Pons (tissue), 1 donor: ENCODE measurements around the gene PXYLP1.

Source experiments
- DNase-seq: peaks from one replicate; pipeline ENCODE4 v3.0.0-alpha.2; 2016; ENCODE audit warnings: low spot score

Gene PXYLP1

GRCh38 chr3:141273700-141274410, 42.2 kb downstream of the PXYLP1 start:
- DNase-seq, result no peak

- DNase-seq, result no peak
Measured at GRCh38 chr3:141274411-141275031, 42.9 kb downstream of the PXYLP1 start.

GRCh38 chr3:141275032-141275422, 43.4 kb downstream of the PXYLP1 start:
- DNase-seq, result no peak

DNA sequence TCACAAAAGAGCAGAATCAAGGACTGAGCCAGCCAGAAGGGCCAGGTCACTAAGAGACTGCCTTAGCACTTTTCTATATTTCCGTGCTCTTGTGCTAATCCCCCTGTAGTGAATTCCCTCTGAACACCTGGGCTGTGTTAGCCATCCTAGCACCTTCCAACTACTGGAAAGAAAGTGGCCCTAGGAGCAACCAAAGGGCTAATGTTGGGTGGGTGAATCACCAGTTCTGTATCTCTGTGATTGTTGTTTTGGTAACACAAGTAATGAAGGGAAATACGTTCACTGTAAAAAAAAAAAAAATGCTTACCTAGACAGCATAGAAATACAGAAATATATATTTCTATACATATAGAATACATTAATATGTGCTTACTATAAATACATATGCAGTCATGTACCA, 43.9 kb downstream of the PXYLP1 start:
- DNase-seq, result no peak

GRCh38 chr3:141275973-141276372, 44.3 kb downstream of the PXYLP1 start:
- no peak for DNase-seq

DNA sequence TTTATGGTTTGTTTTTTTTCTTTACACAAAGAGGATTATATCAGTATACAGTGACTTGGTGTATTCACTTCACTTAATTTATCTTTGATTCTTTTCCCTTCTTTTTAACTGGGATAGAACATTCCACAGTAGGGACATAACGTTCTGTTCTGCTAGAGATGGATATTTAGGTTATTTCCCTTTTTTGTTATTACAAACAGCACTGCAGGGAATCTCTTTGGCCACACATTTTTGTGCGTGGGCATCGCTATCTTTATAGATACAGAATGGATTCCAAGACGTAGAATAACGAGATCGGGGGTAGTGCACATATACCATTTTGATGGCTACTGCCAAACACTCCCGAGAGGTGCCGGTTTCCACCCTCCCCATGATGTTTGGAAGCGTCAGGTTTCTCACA, 44.8 kb downstream of the PXYLP1 start:
- DNase-seq, result no peak

- no peak for DNase-seq
Measured at GRCh38 chr3:141277451-141277850, 45.8 kb downstream of the PXYLP1 start.

GRCh38 chr3:141278196-141279076, 46.8 kb downstream of the PXYLP1 start:
- no peak for DNase-seq

GRCh38 chr3:141279077-141279967, 47.7 kb downstream of the PXYLP1 start:
- DNase-seq, result peak; percentile 29

- no peak for DNase-seq
Measured at GRCh38 chr3:141280086-141280485, 48.5 kb downstream of the PXYLP1 start.

DNA sequence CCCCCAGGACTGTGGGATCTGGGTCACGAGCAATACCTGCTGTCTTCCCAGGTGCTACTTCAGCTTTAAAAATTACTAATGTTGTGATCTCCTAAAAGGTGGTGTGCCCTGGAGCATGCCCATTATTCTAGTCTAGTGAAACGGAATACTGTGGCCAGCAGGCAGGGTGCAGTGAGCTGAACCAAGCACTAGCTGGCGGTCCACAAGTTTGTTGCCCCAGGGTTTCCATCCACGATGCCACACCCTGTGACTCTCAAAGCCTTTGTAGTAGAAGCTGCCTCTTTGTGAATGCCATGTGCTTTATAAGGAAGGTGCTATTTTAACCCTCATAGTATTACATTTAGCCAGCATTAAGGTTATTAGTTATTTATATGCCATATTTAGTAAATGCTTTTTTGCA, 49.1 kb downstream of the PXYLP1 start:
- DNase-seq, result no peak

- no peak for DNase-seq
Measured at GRCh38 chr3:141285570-141285969, 53.9 kb downstream of the PXYLP1 start.

- no peak for DNase-seq
Measured at GRCh38 chr3:141286856-141287255, 55.2 kb downstream of the PXYLP1 start.

- no peak for DNase-seq
Measured at GRCh38 chr3:141287326-141287725, 55.7 kb downstream of the PXYLP1 start.

- DNase-seq, result no peak
Measured at GRCh38 chr3:141288336-141288990, 56.8 kb downstream of the PXYLP1 start.

GRCh38 chr3:141289228-141289772, 57.7 kb downstream of the PXYLP1 start:
- no peak for DNase-seq

DNA sequence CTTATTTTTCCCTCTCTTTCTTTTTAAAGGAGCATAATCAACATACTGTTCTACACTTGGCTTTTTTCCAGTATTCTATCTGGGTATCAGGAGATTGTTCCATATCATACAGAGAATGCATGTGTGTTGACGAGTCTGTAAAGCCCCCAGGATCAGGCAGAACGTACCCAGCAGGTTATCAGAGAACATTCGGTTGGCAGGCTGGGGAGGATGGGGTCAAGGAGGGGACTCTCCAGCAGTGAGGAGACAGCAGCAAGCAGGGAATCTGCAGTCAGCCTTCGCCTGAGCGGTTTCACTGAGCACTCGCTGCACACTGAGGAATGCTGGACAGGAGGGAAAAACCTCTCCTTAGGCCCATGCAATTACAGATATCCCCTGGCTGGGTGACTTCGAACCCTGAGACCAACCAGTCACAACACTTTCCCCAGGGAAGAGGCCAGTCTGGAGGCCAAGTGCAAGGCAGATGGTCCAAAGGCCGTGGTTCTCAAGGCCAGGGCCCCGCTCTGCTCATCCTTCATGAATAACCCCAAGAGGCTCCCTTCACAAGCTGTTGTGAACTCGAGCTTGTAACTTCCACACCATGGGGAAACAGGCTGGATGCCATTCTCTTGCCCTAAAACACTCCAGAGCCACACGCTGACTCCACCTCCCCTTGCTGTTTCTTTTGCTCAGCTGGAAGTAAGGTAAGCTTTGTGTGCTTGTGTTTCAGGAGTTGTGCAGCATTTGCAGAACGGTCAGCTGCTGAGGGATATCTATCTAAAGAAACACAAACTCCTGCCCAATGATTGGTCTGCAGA, 60.1 kb downstream of the PXYLP1 start:
- DNase-seq, result no peak

DNA sequence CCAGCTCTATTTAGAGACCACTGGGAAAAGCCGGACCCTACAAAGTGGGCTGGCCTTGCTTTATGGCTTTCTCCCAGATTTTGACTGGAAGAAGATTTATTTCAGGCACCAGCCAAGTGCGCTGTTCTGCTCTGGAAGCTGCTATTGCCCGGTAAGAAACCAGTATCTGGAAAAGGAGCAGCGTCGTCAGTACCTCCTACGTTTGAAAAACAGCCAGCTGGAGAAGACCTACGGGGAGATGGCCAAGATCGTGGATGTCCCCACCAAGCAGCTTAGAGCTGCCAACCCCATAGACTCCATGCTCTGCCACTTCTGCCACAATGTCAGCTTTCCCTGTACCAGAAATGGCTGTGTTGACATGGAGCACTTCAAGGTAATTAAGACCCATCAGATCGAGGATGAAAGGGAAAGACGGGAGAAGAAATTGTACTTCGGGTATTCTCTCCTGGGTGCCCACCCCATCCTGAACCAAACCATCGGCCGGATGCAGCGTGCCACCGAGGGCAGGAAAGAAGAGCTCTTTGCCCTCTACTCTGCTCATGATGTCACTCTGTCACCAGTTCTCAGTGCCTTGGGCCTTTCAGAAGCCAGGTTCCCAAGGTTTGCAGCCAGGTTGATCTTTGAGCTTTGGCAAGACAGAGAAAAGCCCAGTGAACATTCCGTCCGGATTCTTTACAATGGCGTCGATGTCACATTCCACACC, 60.9 kb downstream of the PXYLP1 start:
- no peak for DNase-seq

DNA sequence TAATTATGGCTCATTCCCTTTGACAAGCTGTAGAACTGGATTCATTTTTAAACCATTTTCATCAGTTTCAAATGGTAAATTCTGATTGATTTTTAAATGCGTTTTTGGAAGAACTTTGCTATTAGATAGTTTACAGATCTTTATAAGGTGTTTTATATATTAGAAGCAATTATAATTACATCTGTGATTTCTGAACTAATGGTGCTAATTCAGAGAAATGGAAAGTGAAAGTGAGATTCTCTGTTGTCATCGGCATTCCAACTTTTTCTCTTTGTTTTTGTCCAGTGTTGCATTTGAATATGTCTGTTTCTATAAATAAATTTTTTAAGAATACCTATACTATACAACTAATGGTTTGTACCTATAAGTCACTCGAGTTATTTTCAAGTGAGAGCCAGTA, 62.7 kb downstream of the PXYLP1 start:
- peak; percentile 45 for DNase-seq

GRCh38 chr3:141294848-141295247, 63.2 kb downstream of the PXYLP1 start:
- no peak for DNase-seq
